SU-DHL-6 (cell line): ENCODE measurements around the gene SLC27A6.

Experiments used
- H2AFZ ChIP-seq: fragments of 200-600 bp; sonication (generic); 2 replicates; pipeline ENCODE4 v1.6.1; 2014; ENCODE audit warnings: low read depth, mild to moderate bottlenecking, moderate library complexity, mixed read lengths, antibody characterized with exemption, low read length; ENCODE audit not compliant: severe bottlenecking
- H3F3A ChIP-seq: fragments of 200-600 bp; shearing (Covaris generic); 2 replicates; pipeline ENCODE4 v1.6.0; 2016; ENCODE audit warnings: antibody characterized with exemption, mild to moderate bottlenecking; ENCODE audit not compliant: insufficient read depth
- H3K27ac ChIP-seq: fragments of 200-600 bp; sonication (generic); 2 replicates; pipeline ENCODE4 v1.5.1; 2016; ENCODE audit warnings: low read depth, mild to moderate bottlenecking, low read length, moderate library complexity, mixed read lengths
- H3K27me3 ChIP-seq: fragments of 200-600 bp; sonication (generic), shearing (Covaris generic); 2 replicates; pipeline ENCODE4 v1.6.0; 2014; ENCODE audit warnings: mild to moderate bottlenecking, low read length
- H3K36me3 ChIP-seq: fragments of 200-600 bp; sonication (generic); 2 replicates; pipeline ENCODE4 v1.6.1; 2014; ENCODE audit warnings: mild to moderate bottlenecking, low read length, mixed read lengths
- H3K4me2 ChIP-seq: fragments of 300-600, 200-600 bp; shearing (Covaris generic), sonication (generic); 2 replicates; pipeline ENCODE4 v1.6.0; 2014; ENCODE audit warnings: low read length, low read depth, mild to moderate bottlenecking; ENCODE audit not compliant: poor library complexity, severe bottlenecking
- H3K4me3 ChIP-seq: fragments of 200-600 bp; sonication (generic); 2 replicates; pipeline ENCODE4 v1.5.1; 2014; ENCODE audit warnings: antibody characterized with exemption, low read length, mild to moderate bottlenecking, mixed read lengths; ENCODE audit not compliant: insufficient read depth, poor library complexity, severe bottlenecking
- H3K79me2 ChIP-seq: fragments of 200-600 bp; sonication (generic); 2 replicates; pipeline ENCODE4 v1.6.1; 2014; ENCODE audit warnings: mild to moderate bottlenecking, low read length, moderate library complexity; ENCODE audit not compliant: insufficient read depth
- H3K9ac ChIP-seq: fragments of 200-600 bp; sonication (generic); 2 replicates; pipeline ENCODE4 v1.7.0; 2014; ENCODE audit warnings: mild to moderate bottlenecking, low read length
- H3K9me2 ChIP-seq: fragments of 200-600 bp; sonication (generic); replicated peaks from 2 replicates; pipeline ENCODE4 v1.6.1; 2014; ENCODE audit warnings: low read length; ENCODE audit not compliant: insufficient read depth
- H3K9me3 ChIP-seq: fragments of 200-600 bp; sonication (generic); 2 replicates; pipeline ENCODE4 v1.6.1; 2014; ENCODE audit warnings: low read length, mixed read lengths; ENCODE audit not compliant: insufficient read depth
- H4K20me1 ChIP-seq: fragments of 200-600 bp; sonication (generic); 2 replicates; pipeline ENCODE4 v1.6.1; 2014; ENCODE audit warnings: low read depth, mild to moderate bottlenecking, antibody characterized with exemption, low read length, moderate library complexity, mixed read lengths
- EZH2phosphoT487 ChIP-seq: fragments of 200-600 bp; sonication (generic), shearing (Covaris generic); conservative IDR thresholded peaks from 2 replicates; pipeline ENCODE4 v1.6.1; 2018; ENCODE audit warnings: mild to moderate bottlenecking, antibody characterized with exemption, low read length, moderate library complexity, mixed read lengths
- TF ChIP-seq, protein P1 (sequence below): fragments of 200-600 bp; sonication (generic); IDR thresholded peaks from one replicate; pipeline ENCODE4 v1.5.1; 2017; ENCODE audit warnings: antibody characterized with exemption, mild to moderate bottlenecking, low read length, moderate library complexity; ENCODE audit not compliant: insufficient read depth, poor library complexity, severe bottlenecking

Gene SLC27A6

GRCh38 chr5:128965638-128966302 is 482 bp downstream of the SLC27A6 start:
- Histone ChIP-seq H3K27me3 (no peaks in the 10 kb centered on the region), H3F3A (no peaks in the 10 kb centered on the region), H2AFZ (no peak overlapping the region), H4K20me1 (no peaks in the 10 kb centered on the region), H3K27ac (no peak overlapping the region), H3K9me3 (no peaks in the 10 kb centered on the region), H3K36me3 (no peaks in the 10 kb centered on the region), H3K4me2 (no peak overlapping the region), H3K9ac (no peak overlapping the region), H3K4me3 (no peak overlapping the region), H3K9me2 (no peaks in the 10 kb centered on the region), H3K79me2 (no peaks in the 10 kb centered on the region)
- TF ChIP-seq EZH2phosphoT487 = no peak
- TF ChIP-seq, protein P1, sequence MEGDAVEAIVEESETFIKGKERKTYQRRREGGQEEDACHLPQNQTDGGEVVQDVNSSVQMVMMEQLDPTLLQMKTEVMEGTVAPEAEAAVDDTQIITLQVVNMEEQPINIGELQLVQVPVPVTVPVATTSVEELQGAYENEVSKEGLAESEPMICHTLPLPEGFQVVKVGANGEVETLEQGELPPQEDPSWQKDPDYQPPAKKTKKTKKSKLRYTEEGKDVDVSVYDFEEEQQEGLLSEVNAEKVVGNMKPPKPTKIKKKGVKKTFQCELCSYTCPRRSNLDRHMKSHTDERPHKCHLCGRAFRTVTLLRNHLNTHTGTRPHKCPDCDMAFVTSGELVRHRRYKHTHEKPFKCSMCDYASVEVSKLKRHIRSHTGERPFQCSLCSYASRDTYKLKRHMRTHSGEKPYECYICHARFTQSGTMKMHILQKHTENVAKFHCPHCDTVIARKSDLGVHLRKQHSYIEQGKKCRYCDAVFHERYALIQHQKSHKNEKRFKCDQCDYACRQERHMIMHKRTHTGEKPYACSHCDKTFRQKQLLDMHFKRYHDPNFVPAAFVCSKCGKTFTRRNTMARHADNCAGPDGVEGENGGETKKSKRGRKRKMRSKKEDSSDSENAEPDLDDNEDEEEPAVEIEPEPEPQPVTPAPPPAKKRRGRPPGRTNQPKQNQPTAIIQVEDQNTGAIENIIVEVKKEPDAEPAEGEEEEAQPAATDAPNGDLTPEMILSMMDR = no peak

DNA sequence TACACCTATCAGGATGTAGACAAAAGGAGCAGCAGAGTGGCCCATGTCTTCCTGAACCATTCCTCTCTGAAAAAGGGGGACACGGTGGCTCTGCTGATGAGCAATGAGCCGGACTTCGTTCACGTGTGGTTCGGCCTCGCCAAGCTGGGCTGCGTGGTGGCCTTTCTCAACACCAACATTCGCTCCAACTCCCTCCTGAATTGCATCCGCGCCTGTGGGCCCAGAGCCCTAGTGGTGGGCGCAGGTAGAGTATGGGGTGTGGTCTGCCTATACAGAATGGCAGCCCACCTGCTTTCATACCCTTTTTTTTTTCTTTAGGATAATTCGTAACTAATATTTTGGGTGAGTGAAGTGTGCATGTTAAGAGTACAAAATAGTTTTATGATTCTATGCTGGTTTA is 1.1 kb downstream of the SLC27A6 start:
- Histone ChIP-seq H3K79me2 (no peaks in the 10 kb centered on the region), H3K9ac (no peak overlapping the region), H3K36me3 (no peaks in the 10 kb centered on the region), H3F3A (no peaks in the 10 kb centered on the region), H3K4me2 (no peak overlapping the region), H2AFZ (no peak overlapping the region), H3K27ac (no peak overlapping the region), H3K4me3 (no peak overlapping the region), H3K9me2 (no peaks in the 10 kb centered on the region), H3K9me3 (no peaks in the 10 kb centered on the region), H3K27me3 (no peaks in the 10 kb centered on the region), H4K20me1 (no peaks in the 10 kb centered on the region)
- TF ChIP-seq, protein P1 = no peak
- no peak for TF ChIP-seq EZH2phosphoT487

GRCh38 chr5:128966846-128967245 is 1.6 kb downstream of the SLC27A6 start:
- no peak overlapping the region for H3K4me3 ChIP-seq
- H4K20me1 ChIP-seq = no peaks in the 10 kb centered on the region
- H3F3A ChIP-seq = no peaks in the 10 kb centered on the region
- no peaks in the 10 kb centered on the region for H3K36me3 ChIP-seq
- no peaks in the 10 kb centered on the region for H3K9me2 ChIP-seq
- H2AFZ ChIP-seq = no peak overlapping the region
- TF ChIP-seq, protein P1 = no peak
- no peak for TF ChIP-seq EZH2phosphoT487
- H3K4me2 ChIP-seq = no peak overlapping the region
- H3K27me3 ChIP-seq = no peaks in the 10 kb centered on the region
- no peaks in the 10 kb centered on the region for H3K79me2 ChIP-seq
- no peak overlapping the region for H3K9ac ChIP-seq
- H3K9me3 ChIP-seq = no peaks in the 10 kb centered on the region
- no peak overlapping the region for H3K27ac ChIP-seq
